K562 (cell line): ENCODE data around the gene PHC3. TPM values are rescaled to one million over a fixed set of nuclear protein-coding genes. Genes with fewer than 3 reads are reported as not detected.

ENCODE experiments used
- BACH1 ChIP-seq: fragments of 200-800 bp; sonication (Bioruptor generic); IDR thresholded peaks from 2 replicates; pipeline ENCODE4 v1.6.1; 2016; ENCODE audit warnings: missing genetic modification characterization, missing compliant biosample characterization
- EHMT2 ChIP-seq: fragments of 450-650 bp; IDR thresholded peaks from 2 replicates; pipeline ENCODE4 v1.6.1; 2018; ENCODE audit warnings: antibody characterized with exemption
- ETV1 ChIP-seq: fragments of 450-650 bp; conservative IDR thresholded peaks from 2 replicates; pipeline ENCODE4 v1.6.1; 2016; ENCODE audit warnings: missing genetic modification characterization, control low read depth, low read depth, missing compliant biosample characterization
- FOXP4 ChIP-seq: sonication (generic); formaldehyde crosslinking; IDR thresholded peaks from 2 replicates; pipeline ENCODE4 v1.8.0; 2022; ENCODE audit warnings: mild to moderate bottlenecking, missing genetic modification reagents, borderline replicate concordance
- KAT8 ChIP-seq: fragments of 450-650 bp; IDR thresholded peaks from 2 replicates; pipeline ENCODE4 v1.6.1; 2016; ENCODE audit warnings: low read depth, mild to moderate bottlenecking
- NR4A1 ChIP-seq, 2 experiments: fragments of 250-450 bp in 1 of 2; fragments of 450-650 bp in 1 of 2; sonication (Bioruptor Pico) in 1 of 2; IDR thresholded peaks; 2 replicates each; pipeline versions ENCODE4 v1.4.0 to v1.6.1; 2016 to 2020; ENCODE audit warnings: mild to moderate bottlenecking in 2 of 2, missing compliant biosample characterization in 1 of 2, missing genetic modification characterization in 1 of 2, moderate library complexity in 1 of 2
- PHB2 ChIP-seq: fragments of 450-650 bp; IDR thresholded peaks from 2 replicates; pipeline ENCODE4 v1.6.1; 2017; ENCODE audit warnings: low read depth
- POLR2AphosphoS2 ChIP-seq: IDR thresholded peaks from 2 replicates; pipeline ENCODE4 v1.6.1; 2012; ENCODE audit warnings: low read length, improper control_type of control experiment
- PTBP1 ChIP-seq: fragments of 200-400 bp; formaldehyde crosslinking; IDR thresholded peaks from 2 replicates; pipeline ENCODE4 v1.6.1; 2017; ENCODE audit warnings: low read depth, low read length
- RFX1 ChIP-seq: fragments of 450-650 bp; IDR thresholded peaks from 2 replicates; pipeline ENCODE4 v1.6.1; 2016; ENCODE audit warnings: mild to moderate bottlenecking, moderate library complexity
- TCF15 ChIP-seq: fragments of 250-450 bp; sonication (Bioruptor Pico); IDR thresholded peaks from 2 replicates; pipeline ENCODE4 v1.8.0; 2022; ENCODE audit warnings: moderate library complexity, mild to moderate bottlenecking, inconsistent platforms
- TEAD2 ChIP-seq: fragments of 450-650 bp; IDR thresholded peaks from 2 replicates; pipeline ENCODE4 v1.6.1; 2016; ENCODE audit warnings: missing genetic modification characterization, control low read depth, missing compliant biosample characterization
- TSHZ1 ChIP-seq: fragments of 250-450 bp; sonication (Bioruptor Pico); IDR thresholded peaks from 2 replicates; pipeline ENCODE4 v1.4.0; 2020; ENCODE audit warnings: mild to moderate bottlenecking, moderate library complexity
- ZNF146 ChIP-seq: IDR thresholded peaks from one replicate; pipeline ENCODE4 v1.6.1; 2018; ENCODE audit warnings: missing compliant biosample characterization; ENCODE audit not compliant: unreplicated experiment
- ZNF696 ChIP-seq: fragments of 250-450 bp; sonication (Bioruptor Pico); conservative IDR thresholded peaks from 2 replicates; pipeline ENCODE4 v1.4.0; 2020; ENCODE audit warnings: mild to moderate bottlenecking, moderate library complexity
- polyA plus RNA-seq, 8 experiments: library from polyadenylated mRNA; depleted of rRNA in 4 of 8; stranded (reverse) in 5 of 8; unstranded in 3 of 8; fragments of >200 nt; fragmentation: Nextera tagmentation in 2 of 8; fragmentation: Illumina TruSeq in 1 of 8; extraction: Ambion mirVana in 2 of 8; extraction: Trizol in 1 of 8; gene quantifications; 2 replicates each; pipeline versions ENCODE4 v1.2.1 to v1.2.3, GENCODE V29; 2011 to 2014; ENCODE audit warnings: inconsistent platforms in 1 of 8, missing spikeins in 1 of 8
- total RNA-seq, 7 experiments: library from RNA; depleted of rRNA in 6 of 7; stranded (reverse); fragments of >200 nt in 6 of 7; fragmentation: Illumina TruSeq in 2 of 7; extraction: Trizol in 2 of 7; gene quantifications; 2 replicates each; pipeline versions ENCODE4 v1.2.1 to v1.2.3, GENCODE V29; 2011 to 2021; ENCODE audit warnings: low replicate concordance in 1 of 7
- TF ChIP-seq, protein P1 (sequence below): fragments of 450-650 bp; IDR thresholded peaks from 2 replicates; pipeline ENCODE4 v1.6.1; 2018; ENCODE audit warnings: mild to moderate bottlenecking, low read depth; ENCODE audit not compliant: partially characterized antibody
- TF ChIP-seq, protein P2 (sequence below), 2 experiments: IDR thresholded peaks in 1 of 2; conservative IDR thresholded peaks in 1 of 2; 2 replicates each; pipeline ENCODE4 v1.6.1; 2016; ENCODE audit warnings: low read depth in 2 of 2, mild to moderate bottlenecking in 1 of 2, missing compliant biosample characterization in 1 of 2, missing genetic modification characterization in 1 of 2, moderate library complexity in 1 of 2

PHC3 gene
- total and polyA plus RNA-seq, 9 of the 15 experiments (the other 6 are each of a cell fraction or from before 2014, with no cell fraction given): 3.1 to 21.6 (median 10.5) TPM

DNA sequence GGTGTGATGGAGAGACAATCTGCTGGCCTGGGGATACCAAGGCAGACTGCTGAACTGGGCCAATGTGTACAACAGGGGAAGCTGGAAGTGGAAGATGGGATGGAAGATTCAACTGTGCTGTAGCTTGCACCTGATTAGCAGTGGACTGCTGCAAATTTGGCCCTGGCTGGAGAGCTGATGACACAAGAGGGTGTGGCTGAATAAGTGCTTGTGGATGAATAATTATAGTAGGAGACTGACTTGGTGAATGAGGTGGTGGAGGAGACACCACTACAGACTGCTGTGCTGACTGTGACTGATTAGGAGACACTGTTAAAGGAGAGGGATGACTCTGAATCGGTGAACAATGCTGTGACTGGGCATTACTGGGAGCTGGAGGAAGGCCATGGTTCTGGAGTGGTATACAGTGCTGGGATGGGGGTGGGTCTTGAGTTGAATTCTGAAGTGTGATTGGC, 52.5 kb downstream of the PHC3 start (continued):
- TF ChIP-seq NR4A1 (CRISPR knock-in tag; IDR thresholded peaks at IDR 0.05): no peak
- TF ChIP-seq NR4A1 (tag; IDR thresholded peaks at IDR 0.05): no peak
- no peak for TF ChIP-seq KAT8
- TF ChIP-seq ETV1 (tag): no peak
- TF ChIP-seq TCF15 (CRISPR knock-in tag): no peak
- no peak for TF ChIP-seq RFX1
- no peak for TF ChIP-seq FOXP4 (CRISPR knock-in tag)
- no peak for TF ChIP-seq PHB2
- no peak for TF ChIP-seq BACH1
- no peak for TF ChIP-seq PTBP1
- TF ChIP-seq, protein P1, sequence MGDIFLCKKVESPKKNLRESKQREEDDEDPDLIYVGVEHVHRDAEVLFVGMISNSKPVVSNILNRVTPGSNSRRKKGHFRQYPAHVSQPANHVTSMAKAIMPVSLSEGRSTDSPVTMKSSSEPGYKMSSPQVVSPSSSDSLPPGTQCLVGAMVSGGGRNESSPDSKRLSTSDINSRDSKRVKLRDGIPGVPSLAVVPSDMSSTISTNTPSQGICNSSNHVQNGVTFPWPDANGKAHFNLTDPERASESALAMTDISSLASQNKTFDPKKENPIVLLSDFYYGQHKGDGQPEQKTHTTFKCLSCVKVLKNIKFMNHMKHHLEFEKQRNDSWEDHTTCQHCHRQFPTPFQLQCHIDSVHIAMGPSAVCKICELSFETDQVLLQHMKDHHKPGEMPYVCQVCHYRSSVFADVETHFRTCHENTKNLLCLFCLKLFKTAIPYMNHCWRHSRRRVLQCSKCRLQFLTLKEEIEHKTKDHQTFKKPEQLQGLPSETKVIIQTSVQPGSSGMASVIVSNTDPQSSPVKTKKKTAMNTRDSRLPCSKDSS: no peak
- TF ChIP-seq EHMT2: no peak
- no peak for TF ChIP-seq ZNF146 (CRISPR knock-in tag)
- no peak for TF ChIP-seq ZNF696 (CRISPR knock-in tag)
- TF ChIP-seq TSHZ1 (CRISPR knock-in tag): no peak
- TF ChIP-seq, protein P2, sequence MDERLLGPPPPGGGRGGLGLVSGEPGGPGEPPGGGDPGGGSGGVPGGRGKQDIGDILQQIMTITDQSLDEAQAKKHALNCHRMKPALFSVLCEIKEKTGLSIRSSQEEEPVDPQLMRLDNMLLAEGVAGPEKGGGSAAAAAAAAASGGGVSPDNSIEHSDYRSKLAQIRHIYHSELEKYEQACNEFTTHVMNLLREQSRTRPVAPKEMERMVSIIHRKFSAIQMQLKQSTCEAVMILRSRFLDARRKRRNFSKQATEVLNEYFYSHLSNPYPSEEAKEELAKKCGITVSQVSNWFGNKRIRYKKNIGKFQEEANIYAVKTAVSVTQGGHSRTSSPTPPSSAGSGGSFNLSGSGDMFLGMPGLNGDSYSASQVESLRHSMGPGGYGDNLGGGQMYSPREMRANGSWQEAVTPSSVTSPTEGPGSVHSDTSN (CRISPR knock-in tag; IDR thresholded peaks at IDR 0.05; ENCODE audit: low read depth): no peak
- TF ChIP-seq, protein P2 (tag; conservative IDR thresholded peaks at IDR 0.05; ENCODE audit: low read depth): peak; percentile 87
- TF ChIP-seq POLR2AphosphoS2: no peak
- TF ChIP-seq TEAD2 (tag): no peak
